ENCODE results near the gene REPS2.

Gene REPS2

GRCh38 chrX:16978193-16978984, 31.9 kb downstream of the REPS2 start:
- TF ChIP-seq PAX5 (IDR thresholded peaks at IDR 0.05; ENCODE audit: insufficient read depth, low read length, severe bottlenecking) (no peak), POU2F2 (IDR thresholded peaks at IDR 0.05; ENCODE audit: low read depth, low read length) (no peak), POLR2A (IDR thresholded peaks at IDR 0.05; ENCODE audit: low read depth, low read length) (no peak), SPI1 (IDR thresholded peaks at IDR 0.05; ENCODE audit: low read depth, low read length) (no peak), POLR2AphosphoS5 (IDR thresholded peaks at IDR 0.05; ENCODE audit: low read depth, low read length) (no peak), TAF1 (IDR thresholded peaks at IDR 0.05; ENCODE audit: low read depth, low read length) (no peak)
- DNase-seq (ENCODE audit: insufficient read length, low spot score) (no peak), FAIRE-seq (no peak)

GRCh38 chrX:16979226-16979625, 32.8 kb downstream of the REPS2 start:
- TF ChIP-seq TAF1 (IDR thresholded peaks at IDR 0.05; ENCODE audit: low read depth, low read length) (no peak), PAX5 (IDR thresholded peaks at IDR 0.05; ENCODE audit: insufficient read depth, low read length, severe bottlenecking) (no peak), POU2F2 (IDR thresholded peaks at IDR 0.05; ENCODE audit: low read depth, low read length) (no peak), SPI1 (IDR thresholded peaks at IDR 0.05; ENCODE audit: low read depth, low read length) (no peak), POLR2AphosphoS5 (IDR thresholded peaks at IDR 0.05; ENCODE audit: low read depth, low read length) (no peak), POLR2A (IDR thresholded peaks at IDR 0.05; ENCODE audit: low read depth, low read length) (no peak)
- FAIRE-seq: no peak
- no peak for DNase-seq (ENCODE audit: insufficient read length, low spot score)

- DNase-seq (ENCODE audit: insufficient read length, low spot score): no peak
- no peak for FAIRE-seq
Measured at GRCh38 chrX:16981209-16981608, 34.8 kb downstream of the REPS2 start.

GRCh38 chrX:16981980-16982379, 35.5 kb downstream of the REPS2 start:
- TF ChIP-seq POU2F2 (IDR thresholded peaks at IDR 0.05; ENCODE audit: low read depth, low read length): no peak
- TF ChIP-seq PAX5 (IDR thresholded peaks at IDR 0.05; ENCODE audit: insufficient read depth, low read length, severe bottlenecking): no peak
- no peak for TF ChIP-seq POLR2A (IDR thresholded peaks at IDR 0.05; ENCODE audit: low read depth, low read length)
- TF ChIP-seq SPI1 (IDR thresholded peaks at IDR 0.05; ENCODE audit: low read depth, low read length): no peak
- TF ChIP-seq TAF1 (IDR thresholded peaks at IDR 0.05; ENCODE audit: low read depth, low read length): no peak
- no peak for TF ChIP-seq POLR2AphosphoS5 (IDR thresholded peaks at IDR 0.05; ENCODE audit: low read depth, low read length)
- DNase-seq (ENCODE audit: insufficient read length, low spot score) (no peak), FAIRE-seq (no peak)

More at GRCh38 chrX:16981209-16981608, 34.8 kb downstream of the REPS2 start:
- no peak for TF ChIP-seq POU2F2 (IDR thresholded peaks at IDR 0.05; ENCODE audit: low read depth, low read length)
- TF ChIP-seq TAF1 (IDR thresholded peaks at IDR 0.05; ENCODE audit: low read depth, low read length): no peak
- TF ChIP-seq POLR2AphosphoS5 (IDR thresholded peaks at IDR 0.05; ENCODE audit: low read depth, low read length): no peak
- TF ChIP-seq POLR2A (IDR thresholded peaks at IDR 0.05; ENCODE audit: low read depth, low read length): no peak
- no peak for TF ChIP-seq PAX5 (IDR thresholded peaks at IDR 0.05; ENCODE audit: insufficient read depth, low read length, severe bottlenecking)
- TF ChIP-seq SPI1 (IDR thresholded peaks at IDR 0.05; ENCODE audit: low read depth, low read length): no peak

GRCh38 chrX:16983051-16983450, 36.6 kb downstream of the REPS2 start:
- DNase-seq (ENCODE audit: insufficient read length, low spot score): no peak
- TF ChIP-seq SPI1 (IDR thresholded peaks at IDR 0.05; ENCODE audit: low read depth, low read length) (no peak), POU2F2 (IDR thresholded peaks at IDR 0.05; ENCODE audit: low read depth, low read length) (no peak), POLR2AphosphoS5 (IDR thresholded peaks at IDR 0.05; ENCODE audit: low read depth, low read length) (no peak), TAF1 (IDR thresholded peaks at IDR 0.05; ENCODE audit: low read depth, low read length) (no peak), PAX5 (IDR thresholded peaks at IDR 0.05; ENCODE audit: insufficient read depth, low read length, severe bottlenecking) (no peak), POLR2A (IDR thresholded peaks at IDR 0.05; ENCODE audit: low read depth, low read length) (no peak)

GRCh38 chrX:16985286-16985685, 38.8 kb downstream of the REPS2 start:
- FAIRE-seq (no peak), DNase-seq (ENCODE audit: insufficient read length, low spot score) (no peak)
- no peak for TF ChIP-seq POLR2A (IDR thresholded peaks at IDR 0.05; ENCODE audit: low read depth, low read length)
- TF ChIP-seq SPI1 (IDR thresholded peaks at IDR 0.05; ENCODE audit: low read depth, low read length): no peak
- no peak for TF ChIP-seq TAF1 (IDR thresholded peaks at IDR 0.05; ENCODE audit: low read depth, low read length)
- TF ChIP-seq POU2F2 (IDR thresholded peaks at IDR 0.05; ENCODE audit: low read depth, low read length): no peak
- TF ChIP-seq POLR2AphosphoS5 (IDR thresholded peaks at IDR 0.05; ENCODE audit: low read depth, low read length): no peak
- no peak for TF ChIP-seq PAX5 (IDR thresholded peaks at IDR 0.05; ENCODE audit: insufficient read depth, low read length, severe bottlenecking)

More at GRCh38 chrX:16983051-16983450, 36.6 kb downstream of the REPS2 start:
- no peak for FAIRE-seq

GRCh38 chrX:16986169-16986568, 39.7 kb downstream of the REPS2 start:
- FAIRE-seq: no peak
- no peak for TF ChIP-seq POU2F2 (IDR thresholded peaks at IDR 0.05; ENCODE audit: low read depth, low read length)

GRCh38 chrX:16989750-16990149, 43.3 kb downstream of the REPS2 start:
- no peak for TF ChIP-seq SPI1 (IDR thresholded peaks at IDR 0.05; ENCODE audit: low read depth, low read length)
- no peak for TF ChIP-seq POLR2A (IDR thresholded peaks at IDR 0.05; ENCODE audit: low read depth, low read length)
- no peak for TF ChIP-seq TAF1 (IDR thresholded peaks at IDR 0.05; ENCODE audit: low read depth, low read length)
- no peak for TF ChIP-seq POU2F2 (IDR thresholded peaks at IDR 0.05; ENCODE audit: low read depth, low read length)
- no peak for TF ChIP-seq POLR2AphosphoS5 (IDR thresholded peaks at IDR 0.05; ENCODE audit: low read depth, low read length)
- no peak for TF ChIP-seq PAX5 (IDR thresholded peaks at IDR 0.05; ENCODE audit: insufficient read depth, low read length, severe bottlenecking)
- no peak for DNase-seq (ENCODE audit: insufficient read length, low spot score)
- FAIRE-seq: no peak

More at GRCh38 chrX:16986169-16986568, 39.7 kb downstream of the REPS2 start:
- no peak for DNase-seq (ENCODE audit: insufficient read length, low spot score)

- no peak for DNase-seq (ENCODE audit: insufficient read length, low spot score)
- TF ChIP-seq SPI1 (IDR thresholded peaks at IDR 0.05; ENCODE audit: low read depth, low read length): no peak
- no peak for TF ChIP-seq POLR2A (IDR thresholded peaks at IDR 0.05; ENCODE audit: low read depth, low read length)
- no peak for TF ChIP-seq PAX5 (IDR thresholded peaks at IDR 0.05; ENCODE audit: insufficient read depth, low read length, severe bottlenecking)
- no peak for TF ChIP-seq POLR2AphosphoS5 (IDR thresholded peaks at IDR 0.05; ENCODE audit: low read depth, low read length)
- no peak for TF ChIP-seq TAF1 (IDR thresholded peaks at IDR 0.05; ENCODE audit: low read depth, low read length)
- TF ChIP-seq POU2F2 (IDR thresholded peaks at IDR 0.05; ENCODE audit: low read depth, low read length): no peak
- no peak for FAIRE-seq
Measured at GRCh38 chrX:16990839-16991238, 44.4 kb downstream of the REPS2 start.

Measured in GM12891 (cell line).